GM13977 (cell line): ENCODE data around the gene LDLRAD3.

Experiments used
- DNase-seq: peaks from one replicate; pipeline ENCODE4 v3.0.0; 2012; ENCODE audit warnings: low spot score
- CTCF ChIP-seq: IDR thresholded peaks from 2 replicates; pipeline ENCODE4 v1.5.1; 2012; ENCODE audit warnings: mild to moderate bottlenecking, control low read depth; ENCODE audit not compliant: insufficient read depth; ENCODE audit errors: extremely low read depth, missing control alignments
- in situ Hi-C: fragments of 300-500 bp; cut with MboI; formaldehyde crosslinking; loops from one replicate; pipeline ENCODE4 v1.12.0; 2022; ENCODE audit warnings: low sequenced_read_pairs, low pct_unique_long_range_greater_than_20kb, mixed read lengths, inconsistent platforms; ENCODE audit not compliant: unreplicated experiment

The LDLRAD3 gene

GRCh38 chr11:35994421-35994820 lies 50.6 kb downstream of the LDLRAD3 start:
- TF ChIP-seq CTCF = no peak
- no peak for DNase-seq
- in situ Hi-C loops = no loop called here

DNA sequence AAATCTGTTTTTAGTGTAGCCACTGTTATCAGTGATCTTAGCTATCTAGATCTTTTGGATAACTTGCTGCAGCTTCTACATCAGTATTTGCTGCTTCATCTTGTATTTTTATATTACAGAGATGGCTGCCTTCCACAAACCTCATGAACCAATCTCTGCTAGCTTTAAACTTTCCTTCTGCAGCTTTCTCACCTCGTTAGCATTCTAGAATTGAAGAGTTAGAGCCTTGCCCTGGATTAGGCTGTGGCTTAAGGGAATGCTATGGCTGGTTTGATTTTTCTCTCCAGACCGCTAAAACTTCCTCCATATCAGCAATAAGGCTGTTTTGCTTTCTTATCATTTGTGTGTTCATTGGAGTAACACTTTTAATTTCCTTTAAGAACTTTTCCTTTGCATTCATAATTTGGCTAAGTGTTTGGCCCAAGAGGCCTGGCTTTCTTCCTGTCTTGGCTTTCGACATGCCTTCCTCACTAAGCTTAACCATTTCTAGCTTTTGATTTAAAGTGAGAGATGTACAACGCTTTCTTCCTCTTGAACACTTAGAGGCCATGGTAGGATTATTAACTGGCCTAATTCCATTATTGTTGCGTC lies 51.9 kb downstream of the LDLRAD3 start:
- no peak for DNase-seq
- in situ Hi-C loops = no loop called here
- TF ChIP-seq CTCF = no peak

DNA sequence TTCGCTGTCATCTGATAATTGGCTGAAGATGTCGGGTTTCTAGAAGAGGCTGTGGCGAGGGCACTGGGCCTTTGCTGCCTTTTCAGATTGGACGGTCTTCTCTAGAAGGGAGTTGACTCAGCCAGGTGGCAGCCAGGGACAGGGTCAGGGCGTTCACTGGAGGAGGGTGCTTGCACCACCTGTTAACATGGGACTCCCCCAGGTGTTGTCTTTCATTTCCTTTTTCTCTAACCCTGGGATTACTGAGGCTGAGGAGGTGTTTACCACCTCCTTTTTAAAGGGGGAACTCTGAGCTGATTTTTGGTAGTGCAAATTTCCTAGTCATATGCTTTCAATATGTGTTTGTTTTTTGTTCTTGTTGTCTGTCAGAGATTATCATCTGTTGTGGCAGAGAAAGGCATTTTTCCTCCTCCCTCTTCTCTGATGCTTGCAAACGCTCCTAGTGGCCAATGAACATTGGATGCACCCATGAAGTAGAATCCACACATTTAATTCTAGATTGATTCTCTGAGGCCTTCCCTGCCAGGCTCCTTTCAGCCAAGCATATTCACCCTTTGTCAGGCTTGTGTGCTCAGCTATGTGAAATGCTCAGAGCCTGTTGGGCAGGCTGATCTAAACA lies 54.1 kb downstream of the LDLRAD3 start:
- no peak for TF ChIP-seq CTCF
- in situ Hi-C loops = no loop called here
- peak; percentile 7 for DNase-seq

DNA sequence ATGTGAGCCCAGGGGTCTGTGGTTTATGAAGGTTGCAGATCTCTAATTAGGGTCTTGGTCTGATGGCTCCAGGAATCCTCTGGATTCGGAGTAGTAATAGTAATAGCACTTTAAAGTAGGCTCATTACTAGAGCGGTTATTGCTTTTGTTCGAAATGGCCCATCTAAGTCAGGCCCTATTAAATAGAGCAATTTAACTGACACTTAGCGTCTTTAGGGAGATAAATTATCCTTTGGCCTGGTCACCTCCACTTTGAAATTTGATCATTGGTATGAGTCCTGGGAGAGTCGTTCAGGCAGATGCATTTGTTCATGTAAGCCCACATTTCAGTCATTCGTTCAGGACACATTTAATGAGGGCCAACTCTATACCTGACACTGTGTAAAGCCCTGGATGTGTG lies 54.8 kb downstream of the LDLRAD3 start:
- no peak for TF ChIP-seq CTCF
- in situ Hi-C loops = no loop called here
- no peak for DNase-seq

DNA sequence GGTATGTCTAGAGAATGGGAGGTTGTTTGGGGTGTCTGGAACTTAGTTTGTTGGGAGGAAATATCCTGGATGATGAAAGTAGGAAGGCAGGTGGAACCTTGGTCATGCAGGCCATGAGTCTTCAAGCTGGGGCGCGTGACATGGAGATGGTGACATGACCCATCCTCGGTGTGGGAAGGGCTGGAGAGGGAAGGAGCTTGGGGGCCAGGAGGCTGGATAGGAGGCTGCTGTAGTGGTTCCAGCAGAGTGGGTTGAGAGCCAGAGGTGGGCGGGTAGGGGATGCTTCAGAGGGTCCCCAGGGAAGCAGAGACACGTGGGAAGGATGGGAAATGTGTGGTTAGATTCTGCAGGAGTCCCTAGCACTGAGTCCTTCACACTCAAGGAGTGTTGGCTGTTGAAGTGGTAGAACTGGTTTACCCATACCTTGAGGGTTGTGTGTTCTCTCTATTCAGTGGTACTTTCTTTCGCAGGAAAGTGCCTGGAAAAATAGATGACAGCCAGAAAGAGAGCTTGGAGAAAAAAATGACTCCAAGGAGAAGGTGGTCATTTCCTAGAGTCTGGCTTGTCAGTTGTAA lies 56.8 kb downstream of the LDLRAD3 start:
- no peak for TF ChIP-seq CTCF
- no peak for DNase-seq
- in situ Hi-C loops = no loop called here

DNA sequence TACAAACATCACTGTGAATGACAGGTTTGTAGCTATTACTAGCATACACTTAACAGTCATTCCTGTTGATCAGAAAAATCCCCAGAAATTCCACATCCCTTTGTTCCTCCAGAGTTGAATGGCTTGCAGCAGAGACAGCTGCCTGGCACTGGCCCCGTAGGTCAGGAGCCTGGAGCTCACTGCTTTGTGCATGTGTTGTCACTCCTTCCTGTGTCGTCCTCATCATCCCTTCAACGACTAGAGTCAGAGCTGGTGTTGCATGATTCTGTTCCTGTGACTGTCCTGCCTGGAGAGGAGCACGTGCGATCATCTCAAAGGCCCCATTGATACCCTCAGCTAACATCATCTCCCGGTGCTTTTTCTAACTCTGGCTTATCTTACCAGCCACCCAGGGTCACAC lies 58.3 kb downstream of the LDLRAD3 start:
- in situ Hi-C loops = no loop called here
- no peak for TF ChIP-seq CTCF
- no peak for DNase-seq
